Measurements from ENCODE around the gene EIF3F.
A peak's percentile ranks its signal among the peaks of the same experiment; 100 is the strongest.

The EIF3F gene

DNA sequence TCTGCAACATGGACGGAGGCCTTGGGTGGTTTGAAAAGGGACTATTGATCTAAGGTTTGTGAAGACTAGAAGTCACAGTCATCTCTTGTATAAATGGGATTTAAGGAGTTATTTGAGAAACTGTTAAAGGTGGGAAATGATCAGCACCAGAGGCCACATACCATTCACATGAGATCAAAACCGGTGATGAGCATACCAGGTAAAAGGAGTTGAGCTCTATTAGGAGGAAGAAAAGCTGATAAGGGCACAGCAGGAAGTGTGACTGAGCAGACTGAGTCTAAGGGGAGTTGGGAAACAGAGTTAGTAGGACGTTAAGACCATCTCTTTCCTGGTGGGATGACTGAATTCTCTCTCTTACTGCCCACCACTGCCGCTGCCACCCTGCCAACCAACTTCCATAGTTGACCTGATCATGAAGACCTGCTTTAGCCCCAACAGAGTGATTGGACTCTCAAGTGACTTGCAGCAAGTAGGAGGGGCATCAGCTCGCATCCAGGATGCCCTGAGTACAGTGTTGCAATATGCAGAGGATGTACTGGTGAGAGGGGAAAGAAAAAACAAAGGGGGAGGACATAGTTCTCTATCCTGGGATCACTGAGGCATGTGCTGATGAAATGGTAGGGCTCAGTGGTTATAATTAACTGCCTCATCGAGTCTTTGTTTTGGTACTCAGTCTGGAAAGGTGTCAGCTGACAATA is 7.6 kb downstream of the EIF3F start:
- DNase-seq, result no peak

- no peak for DNase-seq
These were observed 12.7 kb downstream of the EIF3F start for GRCh38 chr11:7999795-8000194.

DNA sequence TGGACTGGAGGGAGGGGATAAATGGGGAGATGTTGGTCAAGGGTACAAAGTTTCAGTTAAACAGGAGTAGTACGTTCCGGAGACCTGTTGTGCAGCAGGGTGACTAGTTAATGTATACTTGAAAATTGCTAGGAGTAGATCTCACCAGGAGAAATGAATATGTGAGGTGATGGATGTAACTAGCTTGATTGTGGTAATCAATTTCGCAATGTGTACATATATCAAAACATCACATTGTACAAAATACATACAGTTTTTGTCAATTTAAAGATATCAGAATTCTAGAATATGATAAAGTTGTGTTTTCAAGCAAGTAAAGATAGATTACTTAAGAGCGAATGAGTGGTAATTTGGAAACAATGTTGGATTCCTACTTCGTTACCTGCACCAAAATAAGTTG is 13.3 kb downstream of the EIF3F start:
- no peak for DNase-seq

DNA sequence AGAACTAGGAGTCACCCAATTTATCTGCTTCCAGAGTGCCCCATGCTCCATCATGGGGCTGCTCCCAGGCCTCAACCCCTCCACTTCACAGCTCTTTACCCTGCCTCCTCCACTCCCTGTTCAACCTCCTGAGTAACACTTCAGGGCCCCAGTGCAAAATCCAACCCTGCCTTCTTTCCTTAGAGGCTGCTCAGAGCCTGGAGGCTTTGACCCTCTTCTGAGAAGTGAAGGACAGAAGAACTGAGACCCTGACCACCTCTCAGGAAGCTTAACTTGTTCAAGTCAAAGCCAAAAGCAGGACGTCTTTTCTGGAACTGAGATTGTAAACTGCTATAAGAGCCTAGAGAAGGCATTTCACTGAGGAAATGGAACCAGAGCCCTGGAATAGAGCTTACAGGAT is 15.5 kb downstream of the EIF3F start:
- no peak for DNase-seq

GRCh38 chr11:8003187-8003586 is 16.1 kb downstream of the EIF3F start:
- no peak for DNase-seq

DNA sequence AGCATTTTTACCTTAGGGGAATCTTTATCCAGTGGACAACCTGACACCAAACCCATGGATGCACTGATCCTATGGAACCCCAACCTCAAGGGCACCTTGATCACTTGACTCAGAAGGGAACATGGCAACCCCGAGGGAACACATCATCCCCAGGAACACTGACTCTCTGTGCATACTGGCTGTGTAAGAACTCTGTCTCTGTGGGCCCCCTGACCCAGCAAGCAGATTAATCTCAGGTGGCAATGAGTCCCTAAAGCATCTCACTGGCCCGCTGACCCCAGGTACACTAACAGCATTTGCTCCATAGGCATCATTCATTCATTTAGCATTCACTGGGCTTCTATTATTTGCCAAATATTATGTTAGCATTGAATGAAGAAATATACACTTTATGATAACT is 16.9 kb downstream of the EIF3F start:
- no peak for DNase-seq

DNA sequence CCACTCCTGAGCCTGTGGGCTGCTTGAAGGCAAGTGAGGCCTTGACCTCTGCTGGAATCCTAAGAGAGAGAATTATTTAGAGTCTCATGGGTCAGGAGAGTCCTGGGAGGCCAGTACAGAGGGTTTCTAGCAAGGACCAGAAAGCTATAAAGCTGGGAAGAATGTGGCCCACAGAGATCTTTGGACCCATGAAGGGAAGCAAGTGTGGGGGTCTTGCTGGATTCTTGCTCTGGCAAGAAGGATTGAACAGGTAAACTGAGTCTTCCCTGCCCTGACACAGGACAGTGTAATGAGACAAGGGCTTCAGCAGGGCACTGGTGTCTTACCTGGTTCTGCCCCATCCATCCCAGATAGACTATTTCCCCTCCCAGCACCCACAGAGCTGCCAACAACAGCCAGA is 18.4 kb downstream of the EIF3F start:
- DNase-seq, result no peak

DNA sequence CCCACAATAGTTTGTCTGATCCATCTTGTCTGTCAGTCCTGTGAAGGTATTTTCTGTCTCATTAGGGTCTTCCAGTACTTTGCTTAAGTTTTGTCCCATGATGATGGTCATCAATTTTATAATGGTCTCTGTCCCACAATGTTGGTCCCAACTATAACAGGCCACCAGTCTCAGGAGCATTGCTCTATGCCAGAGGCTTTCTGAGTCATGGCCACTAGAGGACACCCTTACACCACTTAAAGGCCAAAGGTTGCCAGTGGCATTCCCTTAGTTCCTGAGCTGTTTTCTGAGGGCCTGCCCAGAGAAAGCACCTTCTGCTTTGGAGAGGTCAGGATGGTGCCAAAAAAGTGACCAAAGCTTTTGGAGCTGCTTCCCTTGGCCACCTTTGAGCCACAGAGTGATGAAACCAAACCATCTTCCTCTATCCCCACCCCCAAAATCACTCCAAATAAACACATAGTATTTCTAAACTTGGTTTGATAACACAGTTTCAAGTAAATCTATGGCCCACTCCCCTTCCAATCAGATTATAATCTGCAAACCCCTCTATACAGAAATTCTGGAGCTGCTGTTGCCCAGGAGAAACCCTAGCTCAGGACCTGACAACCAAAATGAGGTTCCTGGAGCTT is 19.3 kb downstream of the EIF3F start:
- DNase-seq, result peak; percentile 1

DNA sequence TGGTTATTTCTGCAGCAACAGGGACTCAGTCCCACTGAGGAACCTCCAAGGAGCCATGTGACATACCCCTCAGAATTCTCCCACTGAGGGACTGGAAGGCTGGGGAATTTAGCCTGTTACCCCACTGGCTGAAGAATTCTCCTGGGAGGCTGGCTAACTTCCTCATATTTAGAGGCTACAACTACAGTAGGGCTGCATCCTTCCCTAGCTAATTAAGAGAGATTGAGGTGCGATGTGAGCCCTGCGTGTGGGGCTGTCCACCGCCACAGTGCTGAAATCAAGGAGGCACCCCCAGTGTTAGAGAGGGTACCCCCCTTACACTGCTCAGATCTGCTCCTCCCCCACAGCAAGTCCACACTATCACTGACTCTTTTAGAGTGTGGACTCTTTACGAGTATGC is 21.1 kb downstream of the EIF3F start:
- no peak for DNase-seq

- no peak for DNase-seq
These were observed 22.7 kb downstream of the EIF3F start for GRCh38 chr11:8009856-8010255.

GRCh38 chr11:8011371-8011770 is 24.2 kb downstream of the EIF3F start:
- no peak for DNase-seq

DNA sequence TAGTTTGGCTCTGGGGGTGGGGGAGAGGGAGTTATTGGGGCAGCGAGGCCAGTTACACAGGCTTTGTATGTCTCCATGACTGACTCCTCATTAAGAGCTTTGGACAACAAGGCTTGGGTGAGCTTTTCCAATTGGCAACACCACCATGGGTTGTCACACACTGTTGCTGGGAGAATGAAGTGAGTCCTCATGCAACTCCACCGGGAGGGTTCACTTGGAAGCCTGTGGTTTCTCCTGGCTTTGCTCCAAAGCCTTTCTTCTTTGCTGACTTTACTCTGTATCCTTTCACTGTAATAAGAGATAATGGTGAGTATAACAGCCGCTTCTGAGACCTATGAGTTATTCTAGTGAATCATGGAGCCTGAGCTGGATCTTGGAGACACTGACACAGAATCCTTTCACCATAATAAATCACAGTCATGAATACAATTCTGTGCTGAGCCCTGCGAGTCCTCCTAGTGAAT is 24.9 kb downstream of the EIF3F start:
- DNase-seq, result no peak

- DNase-seq, result no peak
These were observed 26.7 kb downstream of the EIF3F start for GRCh38 chr11:8013833-8014232.

- no peak for DNase-seq
These were observed 28.7 kb downstream of the EIF3F start for GRCh38 chr11:8015753-8016239.

- no peak for DNase-seq
These were observed 29.3 kb downstream of the EIF3F start for GRCh38 chr11:8016440-8016839.

DNA sequence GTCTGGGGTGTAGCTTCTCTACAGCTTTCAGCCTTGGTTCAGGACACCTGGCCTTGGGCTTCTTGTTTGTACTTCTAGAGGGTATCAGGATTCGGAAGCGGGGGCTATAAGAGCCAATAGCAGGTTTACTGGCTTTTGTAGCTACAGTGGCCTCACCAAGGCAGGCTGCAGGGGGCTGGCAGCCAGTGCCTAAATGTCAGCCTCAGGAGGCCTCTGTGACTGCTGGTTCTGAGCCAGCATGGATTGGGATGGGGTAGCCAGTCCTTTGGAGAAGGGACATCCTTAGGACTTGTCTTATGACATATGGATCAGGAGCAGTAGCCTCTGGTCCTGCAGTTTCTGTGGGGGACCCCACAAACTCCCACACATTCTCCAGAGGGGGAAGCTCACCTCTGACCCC is 29.9 kb downstream of the EIF3F start:
- DNase-seq, result no peak

GRCh38 chr11:8017894-8018483 is 30.9 kb downstream of the EIF3F start:
- DNase-seq, result no peak

- DNase-seq, result no peak
These were observed 31.6 kb downstream of the EIF3F start for GRCh38 chr11:8018484-8019313.

DNA sequence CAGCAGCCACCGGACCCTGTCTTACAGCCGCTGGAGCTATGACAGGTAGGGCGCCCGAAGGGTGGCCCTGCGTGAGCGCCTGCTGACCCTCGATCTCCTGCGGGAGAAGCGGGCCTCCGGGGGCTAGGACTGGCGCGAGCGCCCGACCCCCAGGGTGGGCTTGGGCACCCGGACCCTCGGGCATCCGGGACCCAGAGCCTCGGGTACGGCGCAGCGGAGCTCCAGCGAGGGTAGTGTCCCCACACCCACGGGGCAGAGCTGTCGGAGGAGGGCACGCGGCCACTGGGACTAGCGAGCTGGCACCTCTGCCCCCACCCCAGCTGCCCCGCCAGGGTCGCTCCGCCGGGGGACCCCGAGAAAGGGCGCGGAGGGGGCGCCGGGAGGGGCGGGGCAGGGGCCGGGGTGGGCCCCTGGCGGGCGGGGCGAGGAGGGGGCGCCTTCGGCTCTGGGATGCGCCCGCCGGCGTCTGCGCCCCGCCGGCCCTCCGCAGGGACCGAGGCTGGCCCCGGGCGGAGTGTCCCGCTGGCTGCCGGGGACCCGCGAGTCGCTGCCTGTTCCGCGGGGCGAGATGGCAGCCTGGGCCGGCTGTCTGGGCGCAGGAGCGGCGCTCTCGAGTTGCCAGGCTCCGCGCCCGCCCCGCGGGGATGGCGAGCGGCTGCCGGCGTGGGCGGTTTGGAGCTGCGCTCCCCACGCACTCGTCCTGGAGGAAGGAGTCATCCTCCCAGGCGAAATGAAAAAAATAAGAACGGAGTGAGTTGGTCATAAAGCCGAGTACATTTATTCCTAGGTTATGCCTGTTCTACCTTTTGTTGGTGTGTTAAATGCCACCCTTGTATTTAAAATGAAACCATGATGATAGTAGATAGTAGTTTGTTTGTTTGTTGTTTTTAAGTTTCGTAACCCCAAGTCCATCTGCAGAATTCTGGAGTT is 32.4 kb downstream of the EIF3F start:
- no peak for DNase-seq

- no peak for DNase-seq
These were observed 33.1 kb downstream of the EIF3F start for GRCh38 chr11:8020244-8020597.

DNA sequence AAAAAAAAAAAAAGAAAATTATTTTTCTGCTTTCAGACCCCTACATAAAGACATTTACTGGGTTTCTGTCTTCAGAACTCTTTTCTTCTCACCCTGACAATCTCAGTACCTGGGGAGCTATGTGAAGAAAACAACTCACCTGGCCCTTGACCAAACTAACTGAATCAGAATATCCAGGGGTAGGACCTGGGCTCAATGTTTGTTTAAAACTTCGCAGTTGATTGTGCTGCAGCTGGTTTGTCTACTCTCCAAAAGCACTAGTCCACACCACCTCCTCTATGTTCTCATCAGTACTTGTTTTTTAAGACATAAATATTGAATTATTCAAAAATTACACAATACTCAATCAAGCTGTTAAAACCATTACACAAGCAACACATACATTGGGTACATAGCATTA is 34.8 kb downstream of the EIF3F start:
- no peak for DNase-seq

GRCh38 chr11:8022876-8023275 is 35.7 kb downstream of the EIF3F start:
- DNase-seq, result no peak
